B cell (primary cell): ENCODE data around the gene ACTR8. TPM values are rescaled to one million over a fixed set of nuclear protein-coding genes. Genes with fewer than 3 reads are reported as not detected.

Experiments used
- ATAC-seq: fragments of 200-7000 bp; cut with Tn5 transposase; one replicate; pipeline ENCODE4 v1.10.0; 2021; ENCODE audit warnings: low read depth, mild to moderate bottlenecking, moderate number of reproducible peaks, moderate library complexity
- CTCF ChIA-PET: fragments of 350-600 bp; sonication (Branson Sonifier 250); formaldehyde crosslinking; loops from one replicate; lab custom pipeline; 2021; ENCODE audit warnings: antibody characterized with exemption, inconsistent platforms; lab: Charles Lee
- POLR2A ChIA-PET: fragments of 350-600 bp; sonication (Branson Sonifier 250); formaldehyde crosslinking; loops from one replicate; lab custom pipeline; 2021; ENCODE audit warnings: antibody characterized with exemption; lab: Charles Lee
- DNase-seq: peaks from one replicate; pipeline ENCODE4 v3.0.0; 2013
- H2AFZ ChIP-seq: 2 replicates; pipeline ENCODE4 v1.6.1; 2012; ENCODE audit warnings: mild to moderate bottlenecking, low read depth, low read length; ENCODE audit not compliant: insufficient read depth, poor library complexity, severe bottlenecking
- H3K27ac ChIP-seq, 2 donors: 1 replicate in 1 of 2; 2 replicates in 1 of 2; pipeline ENCODE4 v1.5.1; 2012 to 2013; ENCODE audit warnings: low read length in 2 of 2, mild to moderate bottlenecking in 2 of 2, moderate library complexity in 1 of 2
- H3K27me3 ChIP-seq, 4 experiments: fragments of 200-600 bp in 1 of 4; sonication (generic) in 1 of 4; replicated peaks in 1 of 4; 1 replicate in 2 of 4; 2 replicates in 2 of 4; pipeline versions ENCODE4 v1.6.1 to v1.7.0; 2013 to 2016; ENCODE audit warnings: low read length in 3 of 4, mild to moderate bottlenecking in 2 of 4, mixed read lengths in 1 of 4, moderate library complexity in 1 of 4; ENCODE audit not compliant: insufficient read depth in 4 of 4, control insufficient read depth in 3 of 4; ENCODE audit errors: control extremely low read depth in 1 of 4
- H3K36me3 ChIP-seq, 2 experiments: replicated peaks in 1 of 2; 1 replicate in 1 of 2; 2 replicates in 1 of 2; pipeline versions ENCODE4 v1.6.1 to v1.7.1; 2013; ENCODE audit warnings: low read length in 1 of 2; ENCODE audit not compliant: insufficient read depth in 2 of 2, control insufficient read depth in 1 of 2; ENCODE audit errors: control extremely low read depth in 1 of 2, extremely low read depth in 1 of 2
- H3K4me1 ChIP-seq, 2 donors: fragments of 200-600 bp in 1 of 2; sonication (generic) in 1 of 2; 1 replicate in 1 of 2; 2 replicates in 1 of 2; pipeline versions ENCODE4 v1.5.1 to v1.6.1; 2013 to 2017; ENCODE audit warnings: low read length in 2 of 2; ENCODE audit not compliant: control insufficient read depth in 2 of 2, insufficient read depth in 2 of 2
- H3K4me2 ChIP-seq: replicated peaks from 2 replicates; pipeline ENCODE3; 2012; ENCODE audit warnings: mild to moderate bottlenecking, low read depth, low read length; ENCODE audit not compliant: poor library complexity, severe bottlenecking
- H3K4me3 ChIP-seq, 5 experiments: fragments of 200-600 bp in 1 of 5; sonication (generic) in 1 of 5; 1 replicate in 3 of 5; 2 replicates in 2 of 5; pipeline versions ENCODE4 v1.5.1 to v1.7.0; 2011 to 2016; ENCODE audit warnings: low read length in 4 of 5, mild to moderate bottlenecking in 4 of 5, low read depth in 2 of 5, control low read depth in 1 of 5, moderate library complexity in 1 of 5; ENCODE audit not compliant: insufficient read depth in 1 of 5; ENCODE audit errors: control extremely low read depth in 1 of 5, extremely low read depth in 1 of 5
- H3K79me2 ChIP-seq: fragments of 200-600 bp; sonication (generic); one replicate; pipeline ENCODE4 v1.6.0; 2016; ENCODE audit warnings: low read length; ENCODE audit not compliant: control insufficient read depth, insufficient read depth
- H3K9ac ChIP-seq: fragments of 200-600 bp; sonication (generic); 2 replicates; pipeline ENCODE4 v1.6.1; 2017; ENCODE audit warnings: mild to moderate bottlenecking, low read length, moderate library complexity
- H3K9me3 ChIP-seq, 3 donors: one replicate each; pipeline versions ENCODE4 v1.6.1 to v1.7.1; 2013; ENCODE audit warnings: low read length in 2 of 3; ENCODE audit not compliant: control insufficient read depth in 2 of 3, insufficient read depth in 1 of 3; ENCODE audit errors: control extremely low read depth in 1 of 3
- H4K20me1 ChIP-seq: 2 replicates; pipeline ENCODE4 v1.6.0; 2012; ENCODE audit warnings: mild to moderate bottlenecking, low read length; ENCODE audit not compliant: insufficient read depth, control insufficient read depth, poor library complexity, severe bottlenecking
- H3K27ac Mint-ChIP-seq: one replicate; pipeline ENCODE4 v1.8.0; 2021; ENCODE audit warnings: mixed read lengths
- H3K27me3 Mint-ChIP-seq: one replicate; pipeline ENCODE4 v1.8.0; 2021; ENCODE audit warnings: mixed read lengths
- H3K4me1 Mint-ChIP-seq: one replicate; pipeline ENCODE4 v1.8.0; 2021; ENCODE audit warnings: mixed read lengths
- H3K4me3 Mint-ChIP-seq: one replicate; pipeline ENCODE4 v1.8.0; 2021; ENCODE audit warnings: mixed read lengths
- H3K9me3 Mint-ChIP-seq: one replicate; pipeline ENCODE4 v1.8.0; 2022; ENCODE audit warnings: mixed read lengths; ENCODE audit not compliant: insufficient read depth
- EZH2 ChIP-seq: IDR thresholded peaks from 2 replicates; pipeline ENCODE4 v1.6.1; 2012; ENCODE audit warnings: borderline replicate concordance, low read depth, mild to moderate bottlenecking, moderate library complexity, low read length; ENCODE audit not compliant: insufficient read depth, poor library complexity, severe bottlenecking
- WGBS: methylation state at CpG from one replicate; pipeline ENCODE4 v1.1.5; 2013; ENCODE audit warnings: missing lambda C conversion rate; ENCODE audit not compliant: insufficient coverage; 5-methylcytosine and 5-hydroxymethylcytosine counted together
- intact Hi-C: fragments of 100-400 bp; cut with micrococcal nuclease; formaldehyde crosslinking; loops from one replicate; pipeline ENCODE4 v1.10.0; 2022
- polyA plus RNA-seq: library from polyadenylated mRNA; depleted of rRNA; stranded (reverse); fragments of >200 nt; gene quantifications from 2 replicates; pipeline ENCODE4 v1.2.3, GENCODE V29; 2012
- total RNA-seq, 2 donors: library from RNA; stranded (reverse); fragments of 120-200 nt in 1 of 2; gene quantifications; 1 replicate in 1 of 2; 2 replicates in 1 of 2; pipeline versions ENCODE4 v1.2.3 to v1.2.4, GENCODE V29; 2013 to 2022
- TF ChIP-seq, protein P1 (sequence below): fragments of 200-600 bp; IDR thresholded peaks from one replicate; pipeline ENCODE4 v1.8.0; 2022; ENCODE audit warnings: antibody characterized with exemption, mild to moderate bottlenecking

The ACTR8 gene
- total and polyA plus RNA-seq, 2 donors (not counting 1 experiment from before 2014, with no cell fraction given) = 10.8 to 42.0 TPM

DNA sequence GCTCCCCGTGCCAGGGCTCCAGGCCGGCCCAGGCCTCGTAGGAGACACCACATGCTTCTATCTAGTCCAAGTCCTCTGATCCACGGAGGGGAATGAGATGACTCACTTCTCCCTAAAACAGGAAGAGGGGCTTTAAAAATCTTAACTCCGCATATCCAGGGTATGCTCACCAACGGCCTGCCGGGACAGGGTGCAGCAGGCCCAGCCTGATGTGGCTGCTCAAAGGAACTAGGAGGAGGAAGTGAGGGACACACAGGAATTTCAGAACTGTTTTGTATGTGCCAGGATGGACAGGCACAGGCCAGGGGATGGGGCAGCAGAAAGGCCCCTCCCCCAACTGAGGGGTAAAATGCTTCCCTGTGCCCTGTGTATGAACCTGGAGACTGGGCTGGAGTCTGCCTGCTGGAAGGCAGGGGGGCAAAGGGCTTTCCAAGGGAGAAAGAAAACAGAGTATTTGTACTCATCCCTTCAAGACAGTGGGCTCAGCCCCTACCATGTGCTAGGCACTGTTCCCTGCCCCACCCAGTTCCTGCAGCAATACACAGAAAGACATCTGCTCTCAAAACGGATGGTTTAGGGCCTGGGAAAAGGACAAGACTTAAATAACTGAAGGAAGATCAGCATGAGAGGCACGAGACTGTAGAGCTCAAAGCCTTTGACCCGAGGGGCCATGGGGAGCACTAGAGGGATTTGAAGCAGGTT lies 57.8 kb downstream of the ACTR8 start:
- no peak overlapping the region for H3K27ac ChIP-seq
- H3K9me3 ChIP-seq = peaks cover 0 to 3% (median 0%) of the 10 kb centered on the region in 3 donors
- TF ChIP-seq, protein P1, sequence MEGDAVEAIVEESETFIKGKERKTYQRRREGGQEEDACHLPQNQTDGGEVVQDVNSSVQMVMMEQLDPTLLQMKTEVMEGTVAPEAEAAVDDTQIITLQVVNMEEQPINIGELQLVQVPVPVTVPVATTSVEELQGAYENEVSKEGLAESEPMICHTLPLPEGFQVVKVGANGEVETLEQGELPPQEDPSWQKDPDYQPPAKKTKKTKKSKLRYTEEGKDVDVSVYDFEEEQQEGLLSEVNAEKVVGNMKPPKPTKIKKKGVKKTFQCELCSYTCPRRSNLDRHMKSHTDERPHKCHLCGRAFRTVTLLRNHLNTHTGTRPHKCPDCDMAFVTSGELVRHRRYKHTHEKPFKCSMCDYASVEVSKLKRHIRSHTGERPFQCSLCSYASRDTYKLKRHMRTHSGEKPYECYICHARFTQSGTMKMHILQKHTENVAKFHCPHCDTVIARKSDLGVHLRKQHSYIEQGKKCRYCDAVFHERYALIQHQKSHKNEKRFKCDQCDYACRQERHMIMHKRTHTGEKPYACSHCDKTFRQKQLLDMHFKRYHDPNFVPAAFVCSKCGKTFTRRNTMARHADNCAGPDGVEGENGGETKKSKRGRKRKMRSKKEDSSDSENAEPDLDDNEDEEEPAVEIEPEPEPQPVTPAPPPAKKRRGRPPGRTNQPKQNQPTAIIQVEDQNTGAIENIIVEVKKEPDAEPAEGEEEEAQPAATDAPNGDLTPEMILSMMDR = no peak
- TF ChIP-seq EZH2 = no peak
- no peak overlapping the region for H3K9ac ChIP-seq
- ATAC-seq (no peak), DNase-seq (no peak)
- no peaks in the 10 kb centered on the region for H3K9me3 Mint-ChIP-seq
- no peak overlapping the region for H3K4me2 ChIP-seq
- H3K27me3 ChIP-seq = peaks cover 0 to 6% (median 0%) of the 10 kb centered on the region in 4 experiments
- 95% methylated on average over 7 of the region's 10 CpGs for WGBS
- ChIA-PET POLR2A (no interaction called here), CTCF (no interaction called here)
- H3K27ac Mint-ChIP-seq = no peak overlapping the region
- no peaks in the 10 kb centered on the region for H3K4me1 ChIP-seq
- no peaks in the 10 kb centered on the region for H3K27me3 Mint-ChIP-seq
- H4K20me1 ChIP-seq = no peaks in the 10 kb centered on the region
- no peaks in the 10 kb centered on the region for H3K4me1 Mint-ChIP-seq
- intact Hi-C loops = no loop called here
- H2AFZ ChIP-seq = no peak overlapping the region
- H3K79me2 ChIP-seq = no peaks in the 10 kb centered on the region
- H3K36me3 ChIP-seq = no peaks in the 10 kb centered on the region
- no peak overlapping the region for H3K4me3 ChIP-seq
- H3K4me3 Mint-ChIP-seq = no peak overlapping the region
